Cardiac fibroblast (primary cell): Measurements from ENCODE around the gene AKAIN1.

ENCODE experiments used
- DNase-seq, 2 donors: peaks; one replicate each; pipeline versions ENCODE4 v3.0.0 to v3.0.0-alpha.2; 2010; ENCODE audit warnings: low read depth in 2 of 2
- H3K4me3 ChIP-seq, 2 donors: replicated peaks in 1 of 2; 1 replicate in 1 of 2; 2 replicates in 1 of 2; pipeline ENCODE4 v1.5.1; 2011; ENCODE audit warnings: low read depth in 2 of 2, low read length in 2 of 2, mild to moderate bottlenecking in 2 of 2, moderate library complexity in 1 of 2
- CTCF ChIP-seq: IDR thresholded peaks from one replicate; pipeline ENCODE4 v1.5.1; 2011; ENCODE audit warnings: low read depth, mild to moderate bottlenecking, low read length, inconsistent platforms

Gene AKAIN1

GRCh38 chr18:5197032-5197434 is at the start of gene AKAIN1:
AKAIN1 (minus strand) TSS chr18:5197257; CDS start chr18:5197053, 204 bp downstream.
- no peak within 1 kb of the TSS for H3K4me3 ChIP-seq
- TF ChIP-seq CTCF, result no peak
- peak; percentile 38 to 58 for DNase-seq

- no peak overlapping the region for H3K4me3 ChIP-seq
- TF ChIP-seq CTCF, result no peak
Observed at GRCh38 chr18:5244941-5245340, 47.9 kb upstream of the AKAIN1 start.

GRCh38 chr18:5239447-5239846 is 42.4 kb upstream of the AKAIN1 start:
- peak overlapping the region; percentile 70 to 77 for H3K4me3 ChIP-seq
- no peak for TF ChIP-seq CTCF
- DNase-seq, result peak in 1 of 2 donors; percentile 2

More at GRCh38 chr18:5244941-5245340, 47.9 kb upstream of the AKAIN1 start:
- DNase-seq, result no peak

- peak in 1 of 2 donors; percentile 41 for DNase-seq
- H3K4me3 ChIP-seq, result peak overlapping the region; percentile 70 to 77
- TF ChIP-seq CTCF, result no peak
Observed at GRCh38 chr18:5238371-5238976, 41.4 kb upstream of the AKAIN1 start.

- DNase-seq, result peak; percentile 91 to 94
- TF ChIP-seq CTCF, result peak; percentile 5
- H3K4me3 ChIP-seq, result peak overlapping the region; percentile 70 to 77
Observed at GRCh38 chr18:5237723-5238370, 40.8 kb upstream of the AKAIN1 start.

GRCh38 chr18:5237083-5237722 is 40.1 kb upstream of the AKAIN1 start:
- peak overlapping the region; percentile 70 to 77 for H3K4me3 ChIP-seq
- no peak for TF ChIP-seq CTCF
- peak in 1 of 2 donors; percentile 11 for DNase-seq
